GM21528 (cell line): Measurements from ENCODE around the gene ACY1.
A peak's percentile ranks its signal among the peaks of the same experiment; 100 is the strongest.

Experiments
- ATAC-seq: cut with Tn5 transposase; IDR thresholded peaks from one replicate; pipeline ENCODE4 v1.9.1; 2021; ENCODE audit warnings: mild to moderate bottlenecking, moderate library complexity; ENCODE audit not compliant: unreplicated experiment, low FRiP score

ACY1 gene

DNA sequence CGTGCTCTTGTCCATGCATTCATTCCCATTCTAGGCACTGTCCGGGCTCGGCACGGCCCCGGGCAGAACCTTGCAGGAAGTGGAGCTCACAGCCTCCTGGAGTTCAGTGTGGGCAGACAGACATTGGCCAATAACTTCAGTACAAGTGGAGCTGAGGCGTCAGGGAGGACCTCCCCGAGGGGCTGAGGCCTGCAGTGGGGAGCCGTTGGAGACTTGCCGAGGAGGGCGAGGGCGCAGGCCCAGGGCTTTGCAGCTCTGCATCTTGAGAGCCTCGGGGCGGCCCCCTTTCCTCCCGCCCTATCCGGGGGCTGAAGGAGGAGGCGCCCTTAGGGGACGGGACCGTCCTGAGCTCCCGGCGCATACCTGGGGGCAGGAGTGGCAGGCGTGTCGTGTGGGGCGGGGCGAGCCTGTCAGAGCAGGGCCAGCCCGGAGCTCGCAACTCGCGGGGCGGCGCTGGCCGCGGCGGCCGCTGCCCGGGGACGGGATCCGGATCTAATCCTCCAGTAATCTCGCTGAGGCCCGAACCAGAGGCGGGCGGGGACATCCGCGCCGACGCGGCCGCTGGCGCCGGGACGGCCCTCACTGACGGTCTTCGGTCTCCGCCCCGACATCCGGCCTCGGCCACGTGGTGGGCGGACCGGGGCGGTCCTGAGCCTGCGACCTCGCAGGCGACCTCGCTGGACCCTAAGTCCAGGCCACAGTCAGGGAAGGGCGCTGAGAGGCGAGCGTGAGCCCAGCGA, at the start of gene ACY1:
Gene ACY1, plus strand, starts transcription at position 698 of the 740 bp plus-strand sequence. CDS start 530 bp downstream, outside the sequence.
- ATAC-seq, result peak; percentile 70

DNA sequence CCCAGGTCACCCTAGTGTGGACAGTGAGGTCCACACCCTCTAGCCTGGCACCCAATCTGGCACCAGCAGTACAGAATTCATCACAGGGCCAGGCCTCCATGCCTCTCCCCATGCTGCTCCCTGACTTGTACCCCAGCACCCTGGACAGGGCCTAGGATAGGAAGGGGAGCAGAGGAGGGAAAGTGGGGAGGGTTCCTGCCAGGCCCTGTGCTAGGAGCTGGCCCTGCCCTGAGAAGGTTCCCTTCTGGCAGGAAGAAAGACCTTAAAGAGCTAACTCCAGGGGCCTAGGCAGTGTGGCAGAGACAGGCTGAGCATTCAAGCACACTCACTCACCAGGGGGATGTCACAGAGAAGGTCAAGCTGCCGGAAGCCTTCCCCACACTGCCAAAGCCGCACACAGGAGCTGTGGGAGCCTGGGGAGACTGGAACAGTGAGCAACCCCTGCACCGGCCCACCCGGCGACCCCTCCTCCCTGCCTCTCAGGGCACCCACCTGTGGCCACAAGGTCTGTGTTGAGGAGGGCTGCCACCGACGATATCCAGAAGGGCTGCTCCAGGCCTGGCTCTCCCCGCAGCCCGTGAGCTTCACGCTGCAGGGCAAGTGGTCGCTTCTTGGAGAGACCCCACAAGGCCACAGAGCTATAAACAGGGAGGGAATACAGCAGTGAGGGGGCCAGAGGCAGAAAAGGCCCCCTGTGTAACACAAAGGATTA, 49.0 kb upstream of the ACY1 start:
- no peak for ATAC-seq

DNA sequence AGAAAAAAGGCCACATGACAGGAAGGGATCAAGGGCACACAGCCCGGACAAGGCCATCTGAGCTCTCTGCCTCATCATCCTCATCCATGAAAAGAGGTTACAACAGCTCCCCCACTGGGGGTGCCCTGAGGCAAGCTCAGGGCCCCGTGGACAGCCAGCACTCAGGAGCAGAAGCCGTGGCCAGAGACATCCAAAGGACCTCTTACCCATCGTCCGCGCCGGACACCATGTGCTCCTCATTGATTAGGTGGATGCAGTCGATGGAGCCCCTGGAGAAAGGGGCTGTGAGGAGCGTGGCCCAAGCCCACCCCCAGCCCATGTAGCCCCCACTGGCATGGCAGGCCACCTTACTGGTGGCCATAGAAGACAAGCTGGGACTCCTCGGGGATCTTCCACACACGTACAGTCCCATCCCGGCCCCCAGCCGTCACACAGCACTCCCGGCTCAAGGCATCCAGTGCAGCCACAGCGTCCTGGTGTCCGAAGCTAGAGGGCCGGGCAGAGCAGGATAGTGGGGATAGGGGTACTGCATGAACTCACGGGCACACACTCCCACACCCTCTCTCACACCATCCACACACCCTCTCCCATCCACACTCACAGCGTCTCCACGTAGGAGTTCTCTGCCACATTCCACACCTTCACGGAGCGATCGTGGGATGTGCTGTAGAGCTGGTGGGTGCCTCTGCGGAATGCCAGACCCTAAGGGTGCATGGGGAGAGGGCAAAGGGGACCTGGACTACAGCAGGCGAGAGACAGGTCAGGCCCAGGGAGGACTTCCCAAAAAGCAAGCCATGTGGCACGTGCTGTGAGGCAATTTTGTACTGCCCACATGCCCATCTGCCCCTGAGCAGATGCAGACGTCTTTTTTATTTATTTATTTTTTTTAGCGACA, 48.1 kb upstream of the ACY1 start:
- no peak for ATAC-seq

DNA sequence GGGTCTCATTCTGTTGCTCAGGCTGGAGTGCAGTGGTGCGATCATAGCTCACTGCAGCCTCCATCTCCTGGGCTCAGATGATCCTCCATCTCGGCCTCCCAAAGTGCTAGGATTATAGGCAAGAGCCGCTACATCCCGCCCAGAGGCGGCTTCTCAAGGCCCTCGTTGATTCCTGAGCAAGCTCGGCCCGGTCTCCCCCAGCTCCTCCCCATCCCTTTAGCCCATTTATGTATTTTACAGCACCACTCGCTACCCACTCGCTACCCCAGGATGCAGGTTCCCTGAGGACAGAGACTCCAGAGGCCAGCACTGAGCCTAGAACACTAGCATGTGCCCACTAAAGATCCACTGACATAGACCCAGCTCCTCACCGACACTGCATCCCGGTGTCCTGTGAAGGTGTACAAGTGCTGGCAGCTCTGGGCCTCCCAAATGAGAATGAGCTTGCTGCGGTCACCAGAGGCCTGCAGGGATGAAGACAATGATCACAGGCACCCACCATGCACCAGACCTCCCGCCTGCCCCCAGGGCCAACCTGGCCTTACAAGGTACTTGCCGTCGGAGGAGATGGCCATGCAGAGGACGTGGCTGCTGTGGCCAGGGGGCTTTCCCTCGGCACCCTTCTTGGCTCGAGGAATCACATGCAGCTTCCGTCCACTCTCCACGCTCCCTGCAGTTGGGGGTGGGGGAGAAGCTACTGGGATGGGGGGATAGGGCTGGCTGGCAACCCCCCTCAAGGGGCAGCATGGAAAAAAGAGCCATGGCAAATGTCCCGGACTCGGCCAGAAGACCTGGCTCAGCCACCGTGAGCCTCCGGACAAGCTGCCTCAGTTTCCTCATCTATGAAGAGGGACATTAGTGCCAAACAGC, 47.2 kb upstream of the ACY1 start:
- no peak for ATAC-seq

DNA sequence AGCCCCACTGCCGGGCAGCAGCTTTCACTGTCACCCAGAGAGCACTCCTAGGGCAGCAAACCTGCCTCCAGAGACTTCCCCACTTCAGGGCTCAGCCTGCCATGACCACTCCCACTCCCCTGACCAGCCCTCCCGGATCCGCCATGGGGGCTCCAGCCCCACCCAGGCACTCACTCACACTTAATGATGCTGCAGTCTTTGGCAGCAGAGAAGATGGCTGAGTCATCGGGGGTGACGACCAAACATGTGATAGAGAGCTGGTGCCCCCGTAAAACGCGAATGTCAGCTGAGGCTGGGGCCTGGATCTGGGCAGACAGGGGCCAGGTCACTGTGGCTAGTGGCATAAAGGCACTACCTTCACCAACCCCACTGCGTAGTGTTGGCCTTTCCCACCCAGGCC, 46.3 kb upstream of the ACY1 start:
- ATAC-seq, result no peak

DNA sequence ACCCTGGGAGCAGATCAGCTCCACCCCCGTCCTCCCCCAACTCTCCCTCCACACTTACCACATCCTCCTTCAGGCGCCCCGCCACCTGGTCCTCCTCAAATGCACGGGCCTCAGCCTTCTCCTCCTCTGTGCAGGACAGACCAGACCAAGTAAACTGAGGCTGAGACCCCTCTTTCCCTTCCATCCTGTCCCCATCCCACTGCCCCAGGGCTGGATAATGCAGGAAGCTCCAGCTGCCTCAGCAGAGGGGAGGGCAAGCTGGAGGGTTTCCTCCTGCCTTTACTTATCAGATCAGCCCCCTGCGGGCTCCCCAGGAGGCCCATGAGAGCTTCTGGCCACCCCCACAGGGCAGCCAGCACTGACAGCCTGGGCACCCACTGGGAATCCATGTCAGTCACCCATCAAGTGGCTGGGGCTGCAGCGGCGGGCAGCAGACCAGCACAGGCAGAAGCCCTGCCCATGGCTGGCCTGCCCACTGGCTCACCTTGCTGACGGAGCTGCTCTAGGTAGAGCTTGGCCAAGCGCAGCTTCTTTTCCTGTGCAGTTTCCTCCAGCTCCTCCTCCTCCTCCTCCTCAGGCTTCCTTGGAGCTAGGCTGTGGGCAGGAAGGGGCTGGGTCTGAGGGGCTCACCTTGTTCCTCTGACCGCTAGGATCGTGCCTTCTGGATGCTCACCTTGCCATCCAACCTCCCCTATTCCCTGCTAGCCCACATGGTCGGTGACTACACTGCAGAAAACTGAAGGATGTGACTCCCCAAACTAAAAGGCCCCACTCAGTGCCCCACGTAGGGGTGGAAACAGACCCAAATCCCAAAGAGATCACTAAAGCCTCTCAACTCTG, 45.5 kb upstream of the ACY1 start:
- no peak for ATAC-seq

DNA sequence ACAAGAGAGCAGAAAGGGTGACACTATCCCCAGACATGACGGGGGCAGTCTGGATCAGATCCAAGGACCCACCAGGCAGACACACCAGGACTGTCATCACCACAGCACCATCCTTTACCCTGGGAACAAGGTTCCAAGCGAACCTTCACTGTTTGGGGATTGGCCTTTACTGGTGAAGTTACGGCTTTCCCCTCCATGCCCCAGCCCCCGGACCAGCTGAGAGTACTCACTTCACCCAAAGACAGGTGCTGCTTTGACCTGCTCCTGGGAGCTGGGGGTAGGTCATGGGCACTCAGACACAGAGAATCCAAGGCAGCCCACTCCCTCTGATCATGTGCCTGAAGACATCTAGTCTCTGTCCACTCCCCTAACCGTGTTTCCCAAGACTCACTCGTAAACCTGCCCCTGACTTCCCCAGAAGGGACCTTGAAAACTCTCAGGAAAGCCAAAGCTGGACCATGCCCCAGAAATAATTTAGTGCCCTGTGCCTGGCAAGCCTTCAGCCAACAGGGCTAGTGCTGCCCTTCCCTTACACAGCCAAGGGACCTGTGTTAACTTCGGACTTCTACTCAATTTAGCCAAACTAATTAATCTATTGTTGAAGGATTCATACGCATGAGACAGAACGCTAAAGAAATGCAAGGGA, 44.4 kb upstream of the ACY1 start:
- ATAC-seq, result no peak

DNA sequence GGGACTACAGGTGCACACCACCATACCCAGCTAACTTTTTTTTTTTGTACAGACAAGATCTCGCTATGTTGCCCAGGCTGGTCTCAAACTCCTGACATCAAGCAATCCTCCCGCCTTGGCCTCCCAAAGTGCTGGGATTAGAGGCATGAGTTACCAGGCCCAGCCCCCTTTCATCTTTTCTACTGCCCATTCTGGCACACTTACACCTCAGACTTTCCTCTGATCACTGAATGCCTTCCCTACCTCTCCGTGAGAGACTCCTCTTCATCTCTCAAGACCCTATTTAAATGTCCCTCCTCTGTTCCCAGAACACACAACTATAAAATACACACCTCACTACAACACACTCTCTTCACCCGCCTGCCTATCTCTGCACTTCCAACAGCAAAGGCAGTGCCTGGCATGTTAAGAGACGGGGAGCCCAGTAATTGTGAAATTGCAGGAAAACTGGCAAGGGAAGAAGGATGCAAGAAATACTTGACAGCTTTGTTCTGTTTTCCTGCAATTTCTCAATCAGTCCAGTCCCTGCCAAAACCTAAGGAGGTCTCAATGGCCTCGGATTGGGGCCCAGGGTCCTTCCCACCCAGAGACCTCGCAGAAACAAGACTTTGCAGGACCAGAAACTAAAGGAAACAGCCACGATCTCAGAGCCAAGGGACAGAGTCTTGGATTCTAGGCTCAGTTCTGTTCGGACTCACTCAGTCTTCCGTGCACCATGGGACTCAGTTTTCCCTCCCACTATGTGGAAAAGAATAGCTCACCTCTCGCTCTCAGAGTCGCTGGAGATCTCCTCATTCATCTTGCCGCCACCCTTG, 42.5 kb upstream of the ACY1 start:
- ATAC-seq, result no peak

DNA sequence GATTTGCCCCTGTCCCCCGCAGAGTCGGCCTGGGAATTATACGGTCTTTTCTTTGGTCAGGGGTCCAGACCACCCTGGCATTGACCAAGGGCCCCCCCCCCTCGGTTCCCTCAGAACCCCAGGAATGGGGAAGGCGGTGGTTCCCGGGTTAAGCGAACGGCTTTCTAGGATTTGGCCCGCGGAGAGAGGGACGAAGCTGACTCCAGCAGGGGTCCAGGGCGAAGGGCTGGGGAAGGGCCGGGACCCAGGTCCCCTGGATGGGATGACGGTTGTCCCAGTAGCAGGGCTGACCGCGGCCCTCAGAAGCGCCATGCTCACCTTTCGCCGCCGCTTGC, 41.9 kb upstream of the ACY1 start:
- ATAC-seq, result no peak

DNA sequence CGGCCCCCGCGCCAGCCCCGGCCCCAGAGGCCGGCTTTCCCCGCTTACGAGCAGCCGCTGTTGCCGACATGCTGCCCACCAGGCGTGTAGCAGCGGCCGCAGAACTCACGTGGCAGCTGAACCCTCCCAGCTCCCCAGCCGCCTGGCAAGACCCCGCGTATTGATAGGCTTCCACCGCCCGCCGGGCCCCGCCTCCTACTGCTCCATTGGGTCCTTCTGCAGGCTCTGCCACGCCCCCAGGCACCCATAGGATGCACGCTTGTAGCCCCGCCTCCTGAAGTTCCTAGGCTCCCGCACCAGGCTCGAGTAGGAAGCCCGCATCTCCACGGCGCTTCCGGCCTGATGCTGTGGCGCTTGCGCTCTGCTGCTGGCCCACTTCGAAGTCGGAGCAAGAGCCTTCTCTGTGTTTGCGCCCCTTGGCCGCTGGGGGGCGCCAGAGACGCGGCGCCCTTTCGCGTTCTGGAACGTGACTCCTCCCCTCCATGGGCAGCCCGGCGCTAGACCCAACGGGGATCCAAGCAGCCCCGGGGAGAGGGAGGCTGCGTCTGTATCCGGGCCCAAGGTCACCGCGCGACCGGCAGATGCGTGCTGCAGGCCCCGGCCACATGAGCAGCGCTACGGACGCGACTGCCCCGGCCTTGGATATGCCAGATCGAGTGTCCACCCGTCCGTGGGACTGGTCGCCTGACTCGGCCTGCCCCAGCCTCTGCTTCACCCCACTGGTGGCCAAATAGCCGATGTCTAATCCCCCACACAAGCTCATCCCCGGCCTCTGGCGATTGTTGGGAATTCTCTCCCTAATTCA, 41.3 kb upstream of the ACY1 start, which contains the start of the genes PARP3 and RRP9:
Gene PARP3, plus strand, starts transcription at position 566 of the 805 bp plus-strand sequence. CDS start 993 bp downstream, outside the sequence.
Gene RRP9, minus strand, starts transcription at position 107 of the 805 bp plus-strand sequence. Its CDS starts 37 bp downstream, at position 70.
- ATAC-seq, result peak; percentile 85

DNA sequence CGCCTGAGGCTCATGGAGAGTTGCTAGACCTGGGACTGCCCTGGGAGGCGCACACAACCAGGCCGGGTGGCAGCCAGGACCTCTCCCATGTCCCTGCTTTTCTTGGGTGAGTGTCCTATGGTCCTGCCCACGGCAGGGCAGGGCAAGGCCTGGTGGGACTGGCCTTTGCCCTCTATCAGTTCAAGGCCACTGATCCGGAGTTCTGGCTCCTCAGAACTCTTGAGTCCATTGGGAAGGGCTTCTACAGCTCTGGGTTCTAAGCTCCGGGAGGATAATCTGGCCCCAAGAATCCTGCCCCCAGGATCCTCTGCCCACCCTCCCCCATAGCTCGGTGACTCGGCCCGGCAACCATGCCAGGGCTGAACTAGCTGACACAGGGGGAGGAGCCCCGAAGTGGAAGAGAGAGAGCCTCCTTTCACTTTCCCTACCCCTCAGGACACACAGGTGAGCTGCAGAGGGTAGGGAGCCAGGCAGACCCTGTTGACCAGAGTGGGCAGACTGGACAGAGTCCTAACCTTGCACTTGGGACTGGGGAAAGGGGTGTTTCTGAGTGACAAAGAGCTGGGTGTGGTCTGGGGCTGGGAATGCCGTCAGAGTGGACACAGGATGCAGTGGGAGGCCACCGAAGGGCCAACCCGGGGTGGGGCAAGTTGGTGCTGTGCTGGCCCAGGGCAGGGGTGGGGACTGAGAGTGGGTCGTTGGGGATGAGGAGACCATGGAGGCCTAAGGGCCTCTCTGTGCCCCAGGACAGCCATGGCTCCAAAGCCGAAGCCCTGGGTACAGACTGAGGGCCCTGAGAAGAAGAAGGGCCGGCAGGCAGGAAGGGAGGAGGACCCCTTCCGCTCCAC, 40.5 kb upstream of the ACY1 start:
- ATAC-seq, result peak; percentile 25

DNA sequence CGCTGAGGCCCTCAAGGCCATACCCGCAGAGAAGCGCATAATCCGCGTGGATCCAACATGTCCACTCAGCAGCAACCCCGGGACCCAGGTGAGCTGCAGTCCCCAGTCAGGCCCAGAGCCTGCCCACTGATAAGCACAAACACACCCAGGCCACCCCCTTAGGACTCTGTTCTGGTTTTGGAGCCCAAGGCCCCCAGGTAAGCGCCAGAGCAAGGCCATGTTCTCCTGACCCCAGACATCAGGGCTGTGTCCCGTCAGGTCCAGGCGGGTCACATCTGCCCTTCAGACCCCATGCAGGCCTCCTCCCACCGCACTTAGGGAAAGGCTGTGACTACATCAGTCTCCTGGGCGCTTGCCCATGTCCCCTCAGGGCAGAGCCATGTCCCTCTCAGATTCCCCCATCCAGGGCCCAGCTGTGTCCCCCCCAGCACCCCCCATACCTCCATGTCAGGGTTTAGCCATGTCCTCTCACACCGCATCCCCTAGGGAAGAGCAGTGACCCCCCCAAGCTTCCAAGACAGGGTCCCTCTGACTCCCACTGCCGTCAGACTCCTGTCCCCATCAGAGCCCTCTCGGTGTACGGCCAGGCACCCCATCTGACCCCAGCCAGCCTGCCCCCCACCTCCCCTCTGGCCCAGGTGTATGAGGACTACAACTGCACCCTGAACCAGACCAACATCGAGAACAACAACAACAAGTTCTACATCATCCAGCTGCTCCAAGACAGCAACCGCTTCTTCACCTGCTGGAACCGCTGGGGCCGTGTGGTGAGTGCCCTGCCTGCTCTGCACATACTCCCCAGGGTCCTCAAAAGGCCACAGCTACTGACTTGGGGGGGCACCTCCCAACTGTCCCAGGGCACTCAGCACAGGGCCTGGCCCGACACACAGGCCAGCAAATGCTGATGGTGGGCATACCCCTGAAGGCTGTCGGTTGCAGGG, 39.6 kb upstream of the ACY1 start:
- ATAC-seq, result no peak

DNA sequence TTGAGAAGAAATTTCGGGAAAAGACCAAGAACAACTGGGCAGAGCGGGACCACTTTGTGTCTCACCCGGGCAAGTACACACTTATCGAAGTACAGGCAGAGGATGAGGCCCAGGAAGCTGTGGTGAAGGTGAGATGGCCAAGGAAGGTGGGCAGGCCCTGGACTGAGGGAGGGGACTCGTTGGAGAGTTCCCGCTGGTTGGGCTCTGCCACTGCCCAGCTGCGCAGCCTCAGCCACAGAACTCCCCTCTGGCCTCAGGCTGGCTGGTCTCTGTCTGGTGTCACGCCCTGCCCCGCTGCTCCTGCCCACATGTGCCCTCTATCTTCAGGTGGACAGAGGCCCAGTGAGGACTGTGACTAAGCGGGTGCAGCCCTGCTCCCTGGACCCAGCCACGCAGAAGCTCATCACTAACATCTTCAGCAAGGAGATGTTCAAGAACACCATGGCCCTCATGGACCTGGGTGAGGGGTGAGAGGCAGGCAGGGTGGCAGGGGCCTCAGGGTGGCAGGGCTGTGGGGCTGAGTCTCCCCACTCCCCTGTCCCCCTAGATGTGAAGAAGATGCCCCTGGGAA, 38.8 kb upstream of the ACY1 start:
- ATAC-seq, result no peak

DNA sequence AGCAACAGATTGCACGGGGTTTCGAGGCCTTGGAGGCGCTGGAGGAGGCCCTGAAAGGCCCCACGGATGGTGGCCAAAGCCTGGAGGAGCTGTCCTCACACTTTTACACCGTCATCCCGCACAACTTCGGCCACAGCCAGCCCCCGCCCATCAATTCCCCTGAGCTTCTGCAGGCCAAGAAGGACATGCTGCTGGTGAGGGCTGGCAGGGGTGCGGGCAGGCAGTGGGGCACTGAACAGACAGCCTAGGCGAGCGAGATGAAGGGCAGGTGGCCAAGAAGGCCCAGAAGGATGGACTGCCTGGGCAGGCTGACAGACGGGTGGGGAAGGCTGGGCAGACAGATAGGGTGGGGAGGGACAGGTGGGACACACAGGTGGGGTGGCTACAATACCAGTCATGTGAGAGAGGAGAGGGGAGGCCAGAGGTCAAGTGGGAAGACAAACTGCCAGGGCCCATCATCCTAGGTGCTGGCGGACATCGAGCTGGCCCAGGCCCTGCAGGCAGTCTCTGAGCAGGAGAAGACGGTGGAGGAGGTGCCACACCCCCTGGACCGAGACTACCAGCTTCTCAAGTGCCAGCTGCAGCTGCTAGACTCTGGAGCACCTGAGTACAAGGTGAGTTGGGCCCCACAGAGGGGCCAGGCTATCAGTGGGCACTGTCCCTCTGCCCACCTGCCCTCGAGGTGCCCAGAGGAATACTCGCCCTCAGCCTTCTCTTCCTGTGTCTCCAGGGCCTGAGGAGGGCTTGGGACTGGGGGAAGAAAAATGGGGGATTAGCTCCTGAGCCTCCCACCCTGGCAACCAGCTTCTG, 38.1 kb upstream of the ACY1 start:
- no peak for ATAC-seq
